ENCODE results near the gene DNAH6.
"Not testable (repeated sequence)": the region's sequence is repeated elsewhere in the genome, so short reads cannot be mapped to it uniquely, and the experiment has no call there.

Gene DNAH6

DNA sequence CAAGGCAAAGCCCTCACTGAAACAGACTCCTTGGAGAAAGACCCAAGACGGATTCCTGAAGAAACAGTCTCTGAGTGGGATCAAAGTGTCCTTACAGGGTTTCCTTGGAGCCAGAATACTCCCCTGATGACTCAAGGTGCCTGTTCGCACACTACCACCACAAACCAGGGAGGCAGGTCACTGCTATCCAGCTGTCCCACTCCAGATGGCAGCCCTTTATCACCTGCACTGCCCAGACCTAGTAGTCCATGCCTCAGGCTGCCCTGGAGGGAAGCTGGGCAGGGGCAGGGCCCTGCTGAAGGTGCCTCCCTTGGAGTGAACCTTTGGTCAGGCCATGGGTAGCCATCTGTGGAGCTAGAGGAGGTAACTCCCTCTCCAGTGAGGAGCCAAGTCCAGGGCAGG, 330.4 kb downstream of the DNAH6 start:
- no peak for DNase-seq

DNA sequence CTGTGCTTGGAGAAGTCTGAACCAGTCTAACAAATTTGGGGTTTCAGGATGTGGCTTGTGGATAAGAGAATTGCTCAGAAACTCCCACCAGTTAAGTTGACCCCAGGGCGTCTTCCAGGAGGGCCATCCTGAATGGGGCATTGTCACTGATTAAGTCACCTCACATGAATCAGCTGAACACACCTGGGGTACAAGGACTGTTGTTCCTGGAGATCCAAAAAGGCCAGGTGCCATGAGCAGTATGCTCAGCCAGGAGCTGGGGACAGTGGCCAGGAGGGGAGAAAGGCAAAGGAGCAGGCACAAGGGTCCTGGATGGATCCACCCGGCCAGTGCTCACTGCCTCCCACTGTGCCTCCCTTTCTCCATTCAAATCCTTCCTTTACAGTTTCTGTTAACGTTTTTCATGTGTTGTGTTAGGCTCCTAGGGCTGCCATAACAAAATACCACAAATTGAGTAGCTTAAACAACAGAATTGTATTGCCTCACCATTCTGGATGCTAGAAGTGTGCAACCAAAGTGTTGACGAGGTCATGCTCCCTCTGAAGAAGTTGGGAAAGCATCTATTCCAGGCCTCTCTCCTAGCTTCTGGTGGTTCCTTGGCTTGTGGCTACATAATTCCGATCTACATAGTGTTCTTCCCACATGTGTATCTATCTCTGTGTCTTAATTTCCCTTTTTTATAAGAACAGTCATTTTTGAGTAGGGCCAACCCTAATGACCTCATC, 331.2 kb downstream of the DNAH6 start:
- no peak for DNase-seq

- DNase-seq = no peak
These were observed 333.1 kb downstream of the DNAH6 start for GRCh38 chr2:84849271-84849952.

DNA sequence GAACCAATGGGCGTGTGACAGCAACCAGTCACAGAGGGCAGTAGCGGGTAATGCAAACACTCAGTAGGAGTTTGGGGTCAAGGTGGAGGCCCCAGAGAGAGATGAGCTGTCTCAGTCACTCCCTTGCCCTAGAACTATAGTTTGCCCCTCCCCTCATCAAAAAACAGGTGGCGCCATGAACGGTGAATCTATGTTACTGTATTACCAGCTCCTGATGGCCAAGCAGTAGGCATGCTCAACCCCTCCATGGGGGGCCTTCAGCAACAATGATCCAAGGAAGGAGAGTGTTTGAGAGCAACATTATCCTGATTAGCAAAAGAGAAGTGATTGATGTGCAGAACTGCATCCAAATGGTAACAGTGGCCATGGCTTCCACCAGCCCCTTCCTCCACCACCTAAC, 334.2 kb downstream of the DNAH6 start:
- no peak for DNase-seq

- DNase-seq = no peak
These were observed 335.6 kb downstream of the DNAH6 start for GRCh38 chr2:84851876-84852275.

GRCh38 chr2:84854850-84855249, 338.6 kb downstream of the DNAH6 start:
- DNase-seq = no peak

DNA sequence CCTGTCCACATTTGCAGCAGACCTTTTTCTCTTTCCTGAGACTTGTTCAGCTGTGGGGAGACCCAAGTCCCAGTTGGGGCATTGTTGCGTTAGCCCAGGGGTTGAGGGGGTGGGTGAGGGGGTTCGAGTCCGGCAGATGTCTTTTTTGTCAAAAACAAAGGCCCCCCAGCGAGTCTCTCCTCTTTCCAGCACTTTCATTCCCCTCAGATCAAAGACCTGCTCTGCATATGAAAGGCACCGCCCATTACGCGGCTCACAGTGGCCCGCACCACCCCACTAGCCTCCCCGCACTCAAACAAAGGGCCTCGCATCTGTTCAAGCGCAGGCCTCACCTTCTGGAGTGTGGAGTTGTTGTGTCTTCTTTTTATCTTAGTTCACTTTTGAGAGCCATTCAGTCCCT, 339.4 kb downstream of the DNAH6 start:
- DNase-seq = no peak

DNA sequence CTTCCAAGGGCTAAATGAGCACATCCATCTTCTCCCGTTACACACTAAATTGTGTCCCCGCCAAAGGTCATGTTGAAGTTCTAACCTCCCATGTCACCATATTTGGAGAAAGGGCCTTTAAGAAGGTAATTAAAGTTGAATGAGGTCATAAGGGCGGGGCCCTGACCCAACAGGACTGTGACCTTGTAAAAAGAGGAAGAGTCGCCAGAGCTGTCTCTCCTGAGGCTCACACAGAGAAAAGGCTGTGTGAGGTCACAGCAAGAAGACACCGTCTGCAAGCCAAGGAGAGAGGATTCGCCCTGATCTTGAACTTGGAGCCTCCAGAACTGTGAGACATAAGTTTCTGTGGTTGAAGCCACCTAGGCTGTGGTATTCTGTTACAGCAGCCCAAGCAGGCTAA, 340.5 kb downstream of the DNAH6 start:
- peak; percentile 42 to 53 (median 48) for DNase-seq

GRCh38 chr2:84857566-84857965, 341.3 kb downstream of the DNAH6 start:
- DNase-seq = no peak

GRCh38 chr2:84858123-84858522, 341.8 kb downstream of the DNAH6 start:
- DNase-seq = no peak

DNA sequence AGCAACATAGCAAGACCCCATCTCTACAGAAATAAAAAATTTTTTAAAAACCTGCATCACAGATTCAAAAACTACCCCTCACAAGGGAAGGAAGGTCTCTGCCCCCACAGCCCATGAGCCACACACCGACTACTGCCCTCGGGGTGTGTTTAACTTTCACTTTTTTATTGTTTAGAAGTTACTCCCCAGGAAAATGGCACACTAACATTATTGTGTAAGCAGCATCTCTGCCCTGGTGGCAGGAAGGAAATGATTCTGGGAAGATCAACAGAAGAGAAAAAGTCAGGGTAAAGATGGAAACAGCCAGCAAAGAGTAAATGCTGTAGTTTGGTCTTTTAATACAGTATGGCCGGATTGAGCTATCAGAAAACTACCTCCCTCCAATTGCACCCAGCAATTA, 342.6 kb downstream of the DNAH6 start:
- DNase-seq = no peak

GRCh38 chr2:84861539-84861938, 345.2 kb downstream of the DNAH6 start:
- no peak for DNase-seq

GRCh38 chr2:84862006-84862405, 345.7 kb downstream of the DNAH6 start:
- DNase-seq = no peak

DNA sequence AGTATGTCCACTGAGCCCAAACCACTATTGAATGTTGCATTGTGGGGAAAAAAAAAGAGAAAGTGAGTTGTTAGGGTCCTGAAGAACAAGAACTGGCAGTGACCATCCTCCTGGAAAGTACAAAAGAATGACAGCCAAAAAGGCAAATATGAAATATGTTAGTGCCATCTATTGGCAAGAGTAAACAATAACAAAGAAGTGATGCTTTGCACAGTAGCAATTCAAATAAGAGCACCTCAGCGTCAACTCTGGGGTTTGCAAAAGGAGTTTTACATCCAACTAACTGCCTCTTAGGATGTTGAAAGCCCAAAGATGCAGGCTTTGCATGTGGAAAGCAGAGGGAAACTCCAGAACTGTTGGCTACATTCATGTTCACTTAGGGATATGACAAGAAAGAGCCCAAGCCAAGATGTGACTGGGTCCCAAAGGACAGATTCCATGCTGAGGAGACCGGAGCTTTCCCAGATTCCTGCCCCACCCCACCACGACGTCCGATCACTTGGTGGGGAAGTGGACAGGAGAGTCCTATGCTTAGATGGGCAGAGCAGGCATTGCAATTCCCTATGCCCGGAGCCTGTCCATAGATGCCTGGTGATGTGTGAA, 349.0 kb downstream of the DNAH6 start:
- DNase-seq = peak; percentile 55 to 79 (median 79)

DNA sequence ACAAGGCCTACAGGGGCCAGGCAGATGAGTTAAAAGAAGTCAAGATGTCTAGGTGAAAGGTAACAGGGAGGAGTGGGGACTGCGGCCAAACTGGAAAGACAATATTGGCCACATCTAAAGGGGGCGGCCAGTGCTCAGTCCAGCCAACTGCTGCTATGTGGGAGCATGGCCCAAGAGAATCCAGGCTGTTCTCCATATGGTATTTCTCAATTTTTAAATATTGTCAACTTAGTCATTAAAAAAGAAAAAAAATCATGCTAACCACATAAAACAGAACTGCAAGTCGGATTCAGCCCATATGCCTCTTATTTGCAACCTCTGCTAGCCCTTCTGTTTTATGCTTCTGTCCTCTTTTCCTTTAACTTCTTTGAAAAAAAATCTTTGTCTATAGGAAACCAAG, 349.8 kb downstream of the DNAH6 start:
- no peak for DNase-seq

- DNase-seq = not testable (repeated sequence)
These were observed 352.0 kb downstream of the DNAH6 start for GRCh38 chr2:84868327-84868726.

All from suppressor macrophage treated with lipopolysaccharide for 1 hour (primary cell).